Neural progenitor cell (in vitro differentiated cells): Measurements from ENCODE around the gene AJAP1. TPM values are rescaled to one million over a fixed set of nuclear protein-coding genes. Genes with fewer than 3 reads are reported as not detected.

ENCODE experiments used
- DNase-seq: peaks from one replicate; pipeline ENCODE4 v3.0.0-alpha.2; 2016; ENCODE audit warnings: low spot score
- H2AFZ ChIP-seq: fragments of 200-600 bp; sonication (generic); replicated peaks from 2 replicates; pipeline ENCODE4 v1.6.1; 2016; ENCODE audit warnings: antibody characterized with exemption
- H3F3A ChIP-seq: fragments of 200-600 bp; sonication (generic); 2 replicates; pipeline ENCODE4 v1.6.1; 2016; ENCODE audit warnings: antibody characterized with exemption, low read depth
- H3K27ac ChIP-seq: fragments of 200-600 bp; sonication (generic); 2 replicates; pipeline ENCODE4 v1.5.1; 2016; ENCODE audit warnings: mild to moderate bottlenecking
- H3K27me3 ChIP-seq: fragments of 200-600 bp; sonication (generic); 2 replicates; pipeline ENCODE4 v1.6.1; 2016; ENCODE audit warnings: mild to moderate bottlenecking, moderate library complexity
- H3K36me3 ChIP-seq: fragments of 200-600 bp; sonication (generic); 2 replicates; pipeline ENCODE4 v1.5.1; 2016
- H3K4me1 ChIP-seq: fragments of 200-600 bp; sonication (generic); 2 replicates; pipeline ENCODE4 v1.6.1; 2016; ENCODE audit warnings: mixed run types
- H3K4me2 ChIP-seq: fragments of 200-600 bp; sonication (generic); 2 replicates; pipeline ENCODE4 v1.6.1; 2016
- H3K4me3 ChIP-seq: fragments of 200-600 bp; sonication (generic); 2 replicates; pipeline ENCODE4 v1.5.1; 2016
- H3K79me2 ChIP-seq: fragments of 200-600 bp; sonication (generic); 2 replicates; pipeline ENCODE4 v1.6.1; 2016; ENCODE audit warnings: low read depth
- H3K9ac ChIP-seq: fragments of 200-600 bp; sonication (generic); 2 replicates; pipeline ENCODE4 v1.6.1; 2016
- H3K9me3 ChIP-seq: fragments of 200-600 bp; sonication (generic); 2 replicates; pipeline ENCODE4 v1.5.1; 2016; ENCODE audit warnings: low read depth
- H4K20me1 ChIP-seq: fragments of 200-600 bp; sonication (generic); 2 replicates; pipeline ENCODE4 v1.6.1; 2016; ENCODE audit warnings: low read depth
- H3K27ac Mint-ChIP-seq: 3 replicates; pipeline ENCODE4 v1.8.0; 2021; ENCODE audit warnings: mixed read lengths
- H3K27me3 Mint-ChIP-seq: 2 replicates; pipeline ENCODE4 v1.8.0; 2022; ENCODE audit warnings: low read depth, mild to moderate bottlenecking, inconsistent platforms, moderate library complexity, mixed read lengths; ENCODE audit not compliant: insufficient read depth
- H3K36me3 Mint-ChIP-seq: 3 replicates; pipeline ENCODE4 v1.8.0; 2021; ENCODE audit warnings: mixed read lengths
- H3K4me1 Mint-ChIP-seq: 3 replicates; pipeline ENCODE4 v1.8.0; 2021; ENCODE audit warnings: mixed read lengths
- H3K4me3 Mint-ChIP-seq: 3 replicates; pipeline ENCODE4 v1.8.0; 2021; ENCODE audit warnings: mild to moderate bottlenecking, moderate library complexity, mixed read lengths
- H3K9me3 Mint-ChIP-seq: 3 replicates; pipeline ENCODE4 v1.8.0; 2020; ENCODE audit warnings: mixed read lengths
- CTCF ChIP-seq: fragments of 200-600 bp; sonication (generic); IDR thresholded peaks from 2 replicates; pipeline ENCODE4 v1.5.1; 2017; ENCODE audit warnings: antibody characterized with exemption, mild to moderate bottlenecking
- EZH2 ChIP-seq: fragments of 200-600 bp; sonication (generic); IDR thresholded peaks from 2 replicates; pipeline ENCODE4 v1.6.1; 2017; ENCODE audit warnings: antibody characterized with exemption, mild to moderate bottlenecking, moderate library complexity
- EZH2phosphoT487 ChIP-seq: fragments of 200-600 bp; sonication (generic); IDR thresholded peaks from 2 replicates; pipeline ENCODE4 v1.6.1; 2017; ENCODE audit warnings: antibody characterized with exemption
- total RNA-seq: library from RNA; depleted of rRNA; stranded (reverse); fragments of >200 nt; gene quantifications from 2 replicates; pipeline ENCODE4 v1.2.3, GENCODE V29; 2015; ENCODE audit warnings: low replicate concordance

AJAP1 gene
- total RNA-seq, 1 donor from 2014 or later: 0.21 TPM

GRCh38 chr1:4689941-4690635 is 35.7 kb downstream of the AJAP1 start:
- peaks cover 2% of the 10 kb centered on the region for H3K4me1 ChIP-seq
- no peaks in the 10 kb centered on the region for H3K36me3 ChIP-seq
- H3K27ac ChIP-seq: no peak overlapping the region
- TF ChIP-seq EZH2phosphoT487 (no peak), CTCF (no peak), EZH2 (no peak)
- H3K9ac ChIP-seq: no peak overlapping the region
- peaks cover 3% of the 10 kb centered on the region for H4K20me1 ChIP-seq
- no peak overlapping the region for H3K4me2 ChIP-seq
- no peaks in the 10 kb centered on the region for H3F3A ChIP-seq
- H3K36me3 Mint-ChIP-seq: no peaks in the 10 kb centered on the region
- H3K27ac Mint-ChIP-seq: no peak overlapping the region
- H3K9me3 Mint-ChIP-seq: no peaks in the 10 kb centered on the region
- peaks cover 28% of the 10 kb centered on the region for H3K27me3 ChIP-seq
- H3K4me3 Mint-ChIP-seq: no peak overlapping the region
- peaks cover 35% of the 10 kb centered on the region for H3K4me1 Mint-ChIP-seq
- peaks cover 6% of the 10 kb centered on the region for H3K27me3 Mint-ChIP-seq
- DNase-seq: no peak
- no peak overlapping the region for H3K4me3 ChIP-seq
- H3K9me3 ChIP-seq: no peaks in the 10 kb centered on the region
- H3K79me2 ChIP-seq: no peaks in the 10 kb centered on the region
- H2AFZ ChIP-seq: no peak overlapping the region

- TF ChIP-seq EZH2 (no peak), EZH2phosphoT487 (no peak), CTCF (no peak)
- Histone ChIP-seq H3F3A (no peaks in the 10 kb centered on the region), H3K27ac (no peak overlapping the region), H3K4me1 (no peaks in the 10 kb centered on the region), H3K79me2 (no peaks in the 10 kb centered on the region), H3K4me2 (no peak overlapping the region), H3K4me3 (no peak overlapping the region), H4K20me1 (no peaks in the 10 kb centered on the region), H2AFZ (no peak overlapping the region), H3K36me3 (no peaks in the 10 kb centered on the region), H3K27me3 (peaks cover 18% of the 10 kb centered on the region), H3K9ac (no peak overlapping the region), H3K9me3 (no peaks in the 10 kb centered on the region)
- peaks cover 30% of the 10 kb centered on the region for H3K4me1 Mint-ChIP-seq
- peaks cover 6% of the 10 kb centered on the region for H3K27me3 Mint-ChIP-seq
- no peak overlapping the region for H3K27ac Mint-ChIP-seq
- H3K36me3 Mint-ChIP-seq: no peaks in the 10 kb centered on the region
- H3K9me3 Mint-ChIP-seq: no peaks in the 10 kb centered on the region
- no peak overlapping the region for H3K4me3 Mint-ChIP-seq
- no peak for DNase-seq
Observed at GRCh38 chr1:4690951-4691675, 36.7 kb downstream of the AJAP1 start.

GRCh38 chr1:4691766-4692405 is 37.5 kb downstream of the AJAP1 start:
- no peaks in the 10 kb centered on the region for H3K4me1 ChIP-seq
- no peaks in the 10 kb centered on the region for H3K36me3 ChIP-seq
- no peak for DNase-seq
- Mint-ChIP-seq H3K9me3 (no peaks in the 10 kb centered on the region), H3K4me3 (no peak overlapping the region), H3K27me3 (peaks cover 6% of the 10 kb centered on the region), H3K4me1 (peaks cover 23% of the 10 kb centered on the region), H3K36me3 (no peaks in the 10 kb centered on the region), H3K27ac (no peak overlapping the region)
- H4K20me1 ChIP-seq: no peaks in the 10 kb centered on the region
- H3K79me2 ChIP-seq: no peaks in the 10 kb centered on the region
- H2AFZ ChIP-seq: no peak overlapping the region
- peaks cover 10% of the 10 kb centered on the region for H3K27me3 ChIP-seq
- H3F3A ChIP-seq: no peaks in the 10 kb centered on the region
- H3K4me2 ChIP-seq: no peak overlapping the region
- no peak overlapping the region for H3K4me3 ChIP-seq
- no peak overlapping the region for H3K9ac ChIP-seq
- TF ChIP-seq EZH2 (no peak), CTCF (no peak), EZH2phosphoT487 (no peak)
- no peaks in the 10 kb centered on the region for H3K9me3 ChIP-seq
- no peak overlapping the region for H3K27ac ChIP-seq
